GM23338 (cell line): Measurements from ENCODE around the gene PPIL1.

ENCODE experiments used
- CREB1 ChIP-seq: fragments of 250-450 bp; sonication (Bioruptor Pico); IDR thresholded peaks from 2 replicates; pipeline ENCODE4 v1.5.0; 2020; ENCODE audit warnings: low read depth, mild to moderate bottlenecking, moderate library complexity
- EZH2 ChIP-seq: fragments of 200-600 bp; sonication (generic); IDR thresholded peaks from one replicate; pipeline ENCODE4 v1.8.0; 2017; ENCODE audit warnings: antibody characterized with exemption, mild to moderate bottlenecking, low read depth; ENCODE audit not compliant: unreplicated experiment
- EZH2phosphoT487 ChIP-seq: fragments of 200-600 bp; sonication (generic); IDR thresholded peaks from one replicate; pipeline ENCODE4 v1.8.1; 2018; ENCODE audit warnings: antibody characterized with exemption; ENCODE audit not compliant: unreplicated experiment
- JUNB ChIP-seq: IDR thresholded peaks from one replicate; pipeline ENCODE4 v1.6.1; 2016; ENCODE audit warnings: antibody characterized with exemption; ENCODE audit not compliant: unreplicated experiment
- NANOG ChIP-seq: IDR thresholded peaks from 2 replicates; pipeline ENCODE4 v1.6.1; 2016; ENCODE audit warnings: antibody characterized with exemption, borderline replicate concordance
- POLR2AphosphoS5 ChIP-seq: IDR thresholded peaks from 2 replicates; pipeline ENCODE4 v1.6.1; 2016; ENCODE audit warnings: antibody characterized with exemption, low read depth
- TF ChIP-seq, protein P1 (sequence below), 2 experiments: fragments of 200-600 bp in 1 of 2; sonication (generic) in 1 of 2; conservative IDR thresholded peaks; 2 replicates each; pipeline versions ENCODE4 v1.5.1 to v1.6.1; 2016 to 2017; ENCODE audit warnings: antibody characterized with exemption in 2 of 2, low read depth in 2 of 2, mild to moderate bottlenecking in 2 of 2, moderate library complexity in 1 of 2
- TF ChIP-seq, protein P2 (sequence below): IDR thresholded peaks from one replicate; pipeline ENCODE4 v1.6.1; 2018; ENCODE audit warnings: antibody characterized with exemption; ENCODE audit not compliant: unreplicated experiment

DNA sequence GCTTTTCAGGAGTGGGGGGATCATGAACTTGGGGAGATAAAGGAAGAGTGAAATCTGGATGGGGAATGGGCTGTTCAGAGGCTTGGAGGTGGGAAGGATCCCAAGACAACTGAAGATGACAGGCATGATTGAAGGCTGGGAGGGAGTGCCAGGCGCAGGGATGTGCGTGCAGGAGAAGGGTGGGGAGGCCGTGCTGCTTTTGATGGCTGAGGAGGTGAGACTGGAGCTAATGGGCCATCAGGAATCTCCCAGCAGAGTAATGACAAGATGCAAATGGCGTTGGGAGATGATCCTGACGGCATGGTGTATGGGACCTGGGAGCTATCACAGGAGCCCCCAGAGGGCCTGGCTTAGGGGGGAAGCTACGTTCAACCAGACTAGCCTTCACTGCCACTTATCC is 36.9 kb downstream of the PPIL1 start:
- TF ChIP-seq, protein P1, sequence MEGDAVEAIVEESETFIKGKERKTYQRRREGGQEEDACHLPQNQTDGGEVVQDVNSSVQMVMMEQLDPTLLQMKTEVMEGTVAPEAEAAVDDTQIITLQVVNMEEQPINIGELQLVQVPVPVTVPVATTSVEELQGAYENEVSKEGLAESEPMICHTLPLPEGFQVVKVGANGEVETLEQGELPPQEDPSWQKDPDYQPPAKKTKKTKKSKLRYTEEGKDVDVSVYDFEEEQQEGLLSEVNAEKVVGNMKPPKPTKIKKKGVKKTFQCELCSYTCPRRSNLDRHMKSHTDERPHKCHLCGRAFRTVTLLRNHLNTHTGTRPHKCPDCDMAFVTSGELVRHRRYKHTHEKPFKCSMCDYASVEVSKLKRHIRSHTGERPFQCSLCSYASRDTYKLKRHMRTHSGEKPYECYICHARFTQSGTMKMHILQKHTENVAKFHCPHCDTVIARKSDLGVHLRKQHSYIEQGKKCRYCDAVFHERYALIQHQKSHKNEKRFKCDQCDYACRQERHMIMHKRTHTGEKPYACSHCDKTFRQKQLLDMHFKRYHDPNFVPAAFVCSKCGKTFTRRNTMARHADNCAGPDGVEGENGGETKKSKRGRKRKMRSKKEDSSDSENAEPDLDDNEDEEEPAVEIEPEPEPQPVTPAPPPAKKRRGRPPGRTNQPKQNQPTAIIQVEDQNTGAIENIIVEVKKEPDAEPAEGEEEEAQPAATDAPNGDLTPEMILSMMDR (conservative IDR thresholded peaks at IDR 0.05; ENCODE audit: low read depth in 2 of 2) = no peak
- no peak for TF ChIP-seq EZH2
- TF ChIP-seq POLR2AphosphoS5 = no peak
- TF ChIP-seq JUNB = no peak
- TF ChIP-seq EZH2phosphoT487 = no peak
- TF ChIP-seq, protein P2, sequence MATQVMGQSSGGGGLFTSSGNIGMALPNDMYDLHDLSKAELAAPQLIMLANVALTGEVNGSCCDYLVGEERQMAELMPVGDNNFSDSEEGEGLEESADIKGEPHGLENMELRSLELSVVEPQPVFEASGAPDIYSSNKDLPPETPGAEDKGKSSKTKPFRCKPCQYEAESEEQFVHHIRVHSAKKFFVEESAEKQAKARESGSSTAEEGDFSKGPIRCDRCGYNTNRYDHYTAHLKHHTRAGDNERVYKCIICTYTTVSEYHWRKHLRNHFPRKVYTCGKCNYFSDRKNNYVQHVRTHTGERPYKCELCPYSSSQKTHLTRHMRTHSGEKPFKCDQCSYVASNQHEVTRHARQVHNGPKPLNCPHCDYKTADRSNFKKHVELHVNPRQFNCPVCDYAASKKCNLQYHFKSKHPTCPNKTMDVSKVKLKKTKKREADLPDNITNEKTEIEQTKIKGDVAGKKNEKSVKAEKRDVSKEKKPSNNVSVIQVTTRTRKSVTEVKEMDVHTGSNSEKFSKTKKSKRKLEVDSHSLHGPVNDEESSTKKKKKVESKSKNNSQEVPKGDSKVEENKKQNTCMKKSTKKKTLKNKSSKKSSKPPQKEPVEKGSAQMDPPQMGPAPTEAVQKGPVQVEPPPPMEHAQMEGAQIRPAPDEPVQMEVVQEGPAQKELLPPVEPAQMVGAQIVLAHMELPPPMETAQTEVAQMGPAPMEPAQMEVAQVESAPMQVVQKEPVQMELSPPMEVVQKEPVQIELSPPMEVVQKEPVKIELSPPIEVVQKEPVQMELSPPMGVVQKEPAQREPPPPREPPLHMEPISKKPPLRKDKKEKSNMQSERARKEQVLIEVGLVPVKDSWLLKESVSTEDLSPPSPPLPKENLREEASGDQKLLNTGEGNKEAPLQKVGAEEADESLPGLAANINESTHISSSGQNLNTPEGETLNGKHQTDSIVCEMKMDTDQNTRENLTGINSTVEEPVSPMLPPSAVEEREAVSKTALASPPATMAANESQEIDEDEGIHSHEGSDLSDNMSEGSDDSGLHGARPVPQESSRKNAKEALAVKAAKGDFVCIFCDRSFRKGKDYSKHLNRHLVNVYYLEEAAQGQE = no peak
- no peak for TF ChIP-seq CREB1 (CRISPR knock-in tag)
- TF ChIP-seq NANOG = no peak
